Heart left ventricle (tissue), 16 donors: Measurements from ENCODE around the gene DBH. TPM values are rescaled to one million over a fixed set of nuclear protein-coding genes. Genes with fewer than 3 reads are reported as not detected.
"Not testable (repeated sequence)": the region's sequence is repeated elsewhere in the genome, so short reads cannot be mapped to it uniquely, and the experiment has no call there.

Experiments used
- ATAC-seq, 4 donors: fragments of 200-7000 bp; cut with Tn5 transposase; one replicate each; pipeline ENCODE4 v1.9.1; 2020 to 2022; ENCODE audit warnings: moderate library complexity in 4 of 4, mild to moderate bottlenecking in 3 of 4, moderate number of reproducible peaks in 1 of 4
- DNase-seq, 5 donors: peaks; one replicate each; pipeline ENCODE4 v3.0.0-alpha.2; 2020
- H3K27ac ChIP-seq, 12 donors: fragments of 200-600 bp; sonication (generic) in 4 of 12; one replicate each; pipeline versions ENCODE4 v1.5.0 to v1.8.0; 2016 to 2022; ENCODE audit warnings: mild to moderate bottlenecking in 2 of 12
- H3K27me3 ChIP-seq, 9 donors: fragments of 200-600 bp; sonication (generic) in 2 of 9; one replicate each; pipeline versions ENCODE4 v1.5.1 to v1.8.0; 2016 to 2022; ENCODE audit warnings: mild to moderate bottlenecking in 3 of 9
- H3K36me3 ChIP-seq, 9 donors: fragments of 200-600 bp; sonication (generic) in 2 of 9; one replicate each; pipeline versions ENCODE4 v1.5.0 to v1.8.0; 2018 to 2022; ENCODE audit warnings: mild to moderate bottlenecking in 2 of 9
- H3K4me1 ChIP-seq, 12 donors: fragments of 200-600 bp; sonication (generic) in 4 of 12; one replicate each; pipeline versions ENCODE4 v1.5.0 to v1.8.0; 2016 to 2022; ENCODE audit warnings: mild to moderate bottlenecking in 3 of 12
- H3K4me3 ChIP-seq, 12 donors: fragments of 200-600 bp; sonication (generic) in 4 of 12; one replicate each; pipeline versions ENCODE4 v1.5.0 to v1.8.0; 2017 to 2022; ENCODE audit warnings: mild to moderate bottlenecking in 9 of 12, moderate library complexity in 4 of 12
- H3K9me3 ChIP-seq, 12 donors: fragments of 200-600 bp; sonication (generic) in 4 of 12; one replicate each; pipeline versions ENCODE4 v1.5.0 to v1.8.0; 2016 to 2022; ENCODE audit warnings: mild to moderate bottlenecking in 1 of 12
- CTCF ChIP-seq, 12 donors: fragments of 200-600 bp; sonication (generic) in 4 of 12; IDR thresholded peaks; one replicate each; pipeline versions ENCODE4 v1.5.0 to v1.8.0; 2018 to 2022; ENCODE audit warnings: antibody characterized with exemption in 12 of 12, mild to moderate bottlenecking in 5 of 12
- POLR2A ChIP-seq, 2 donors: fragments of 450-650 bp; IDR thresholded peaks; one replicate each; pipeline ENCODE4 v1.6.1; 2017; ENCODE audit warnings: antibody characterized with exemption in 2 of 2, mild to moderate bottlenecking in 2 of 2, moderate library complexity in 2 of 2
- WGBS, 4 donors: extraction: QIAGEN DNeasy Blood & Tissue Kit in 2 of 4; methylation state at CpG; one replicate each; pipeline versions ENCODE4 v1.1.5 to v1.1.7; 2013 to 2018; 5-methylcytosine and 5-hydroxymethylcytosine counted together
- intact Hi-C, 10 donors: fragments of 100-400 bp; cut with DNase I; formaldehyde crosslinking; loops; one replicate each; pipeline versions ENCODE4 v1.11.1 to v1.14.2; 2022
- polyA plus RNA-seq, 2 donors: library from polyadenylated mRNA; stranded (reverse); fragments of 200-250 nt; gene quantifications; one replicate each; pipeline ENCODE4 v1.2.3, GENCODE V29; 2013
- total RNA-seq, 9 donors: library from RNA; depleted of rRNA in 2 of 9; stranded (reverse); fragments of >200 nt in 2 of 9; fragmentation: NEBNext Ultra II Directional in 3 of 9; extraction: Animal tissue kit (Norgen Biotek cat#: 25700) in 3 of 9; gene quantifications; one replicate each; pipeline versions ENCODE4 v1.1.0 to v1.2.4, GENCODE V29; 2016 to 2023
- donor health status: ischemic (EF 13 %, LVEDD 7.1; RV severe dilation, severe dysfunction).
- donor health status: healthy with polysubstance abuse.
- donor health status: DM: no; HTN: yes; CAD: no.
- donor health status: DM: no; HTN: no; CAD: no.
- donor health status: ischemic (EF 25% LVEDD 6.9; RV normal size, moderate dysfunction).
- donor health status: ischemic (EF 25% LVEDD 5.7; RV mildly dilated, moderate dysfunction).
- donor health status: healthy.
- donor health status: DM: yes; HTN: yes; CAD: no.
- donor health status: ischemic (EF 35%, LVEDD 5.7; RV mildly dilated, moderate dysfunction).
- donor health status: nonischemic (EF 11% LVEDD 7.7; RV severe dilation, severe dysfunction).
- donor health status: DM: yes; HTN: yes; CAD: no.
- donor health status: PGD.
- donor health status: ischemic (EF 29% LVEDD 5.4; RV normal size, mild dysfunction).
- donor health status: nonischemic (EF 23%, LVEDD 6.1; RV moderate dilation, normal function).

Gene DBH
- total and polyA plus RNA-seq, 11 donors, result 0.06 to 0.08 TPM; not detected in 9

GRCh38 chr9:133673258-133673655 is 37.1 kb downstream of the DBH start:
- H3K27ac ChIP-seq, result no peak overlapping the region
- intact Hi-C loops, result loop anchor here in 1 of 10 donors (10.0 kb wide), 1 partner anchor 1012 kb away; no protein-coding TSS in a partner anchor
- H3K27me3 ChIP-seq, result no peaks in the 10 kb centered on the region
- H3K4me1 ChIP-seq, result peaks cover 0 to 8% (median 0%) of the 10 kb centered on the region in 12 donors
- ATAC-seq (peak in 1 of 4 donors; percentile 46), DNase-seq (peak in 2 of 5 donors; percentile 28 to 67)
- no peak overlapping the region for H3K4me3 ChIP-seq
- peaks cover 0 to 2% (median 0%) of the 10 kb centered on the region in 12 donors for H3K9me3 ChIP-seq
- WGBS, 4 donors, result 72 to 79% (median 78%) methylated on average over 7 to 9 of the region's 9 CpGs
- TF ChIP-seq POLR2A (IDR thresholded peaks at IDR 0.05), result no peak
- no peak for TF ChIP-seq CTCF (IDR thresholded peaks at IDR 0.05)
- no peaks in the 10 kb centered on the region for H3K36me3 ChIP-seq

DNA sequence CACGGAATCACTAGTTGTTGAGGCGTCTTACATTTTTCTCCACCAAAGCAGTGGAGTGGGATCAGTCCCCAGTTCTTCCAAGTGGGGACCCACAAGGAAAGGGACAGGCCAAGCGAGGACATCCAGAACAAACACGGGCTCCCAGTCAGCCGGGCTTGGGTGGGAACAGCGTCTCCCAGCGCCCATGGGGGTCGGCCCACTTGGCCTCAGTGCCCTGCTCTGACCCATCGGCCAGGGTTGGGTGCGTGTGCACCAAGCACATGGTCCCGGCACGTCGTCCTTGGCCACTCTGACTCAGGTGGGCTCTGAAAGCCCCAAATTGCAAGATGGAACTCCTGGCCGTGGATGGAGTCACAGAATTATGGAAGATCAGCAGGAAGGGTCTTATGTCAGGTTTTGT is 37.9 kb downstream of the DBH start:
- WGBS, 4 donors, result 91 to 96% (median 95%) methylated on average over 14 of the region's 14 CpGs
- peak in 2 of 5 donors; percentile 20 to 41 for DNase-seq
- H3K27ac ChIP-seq, result no peak overlapping the region

DNA sequence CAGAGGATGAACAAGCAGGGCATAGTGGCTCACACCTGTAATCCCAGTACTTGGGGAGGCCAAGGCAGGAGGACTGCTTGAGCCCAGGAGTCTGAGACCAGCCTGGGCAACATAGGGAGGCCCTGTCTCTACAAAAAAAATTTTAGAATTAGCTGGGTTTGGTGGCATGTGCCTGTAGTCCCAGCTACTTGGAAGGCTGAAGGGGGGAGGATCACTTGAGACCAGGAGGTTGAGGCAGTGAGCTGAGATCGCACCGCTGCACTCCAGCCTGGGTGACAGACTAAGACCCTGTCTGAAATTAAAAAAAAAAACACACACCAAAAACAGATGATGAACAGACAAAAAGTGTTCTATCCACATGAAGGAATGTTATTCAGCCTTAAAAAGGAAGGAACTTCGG is 39.6 kb downstream of the DBH start:
- WGBS, 4 donors, result 95 to 97% (median 96%) methylated on average over 3 of the region's 3 CpGs
- not testable (repeated sequence) for H3K4me3 ChIP-seq, H3K36me3 ChIP-seq, DNase-seq, H3K27me3 ChIP-seq, ATAC-seq, H3K9me3 ChIP-seq, H3K27ac ChIP-seq
- intact Hi-C loops, result loop anchor here in 2 of 10 donors (5.0 to 10.0 kb wide), 2 partner anchors 133 to 1009 kb away; no protein-coding TSS in a partner anchor
- H3K4me1 ChIP-seq, result peaks cover 0 to 23% (median 16%) of the 10 kb centered on the region in 12 donors

More for the DNA sequence above, 37.9 kb downstream of the DBH start:
- TF ChIP-seq POLR2A (IDR thresholded peaks at IDR 0.05) (no peak), CTCF (IDR thresholded peaks at IDR 0.05) (no peak)
- no peak for ATAC-seq
- Histone ChIP-seq H3K27me3 (no peaks in the 10 kb centered on the region), H3K4me1 (peaks cover 0 to 10% (median 3%) of the 10 kb centered on the region in 12 donors), H3K4me3 (no peak overlapping the region), H3K9me3 (peaks cover 0 to 2% (median 0%) of the 10 kb centered on the region in 12 donors), H3K36me3 (no peaks in the 10 kb centered on the region)
- intact Hi-C loops, result loop anchor here in 1 of 10 donors (10.0 kb wide), 1 partner anchor 1011 kb away; no protein-coding TSS in a partner anchor

GRCh38 chr9:133676450-133676849 is 40.3 kb downstream of the DBH start:
- no peaks in the 10 kb centered on the region for H3K36me3 ChIP-seq
- peak overlapping the region in 1 of 12 donors; percentile 52 for H3K27ac ChIP-seq
- DNase-seq, result peak in 1 of 5 donors; percentile 19

More at GRCh38 chr9:133676450-133676849, 40.3 kb downstream of the DBH start:
- ATAC-seq, result no peak
- peaks cover 0 to 24% (median 16%) of the 10 kb centered on the region in 12 donors for H3K4me1 ChIP-seq
- intact Hi-C loops, result loop anchor here in 2 of 10 donors (5.0 to 10.0 kb wide), 2 partner anchors 134 to 1008 kb away; no protein-coding TSS in a partner anchor
- no peaks in the 10 kb centered on the region for H3K27me3 ChIP-seq
- 42 to 50% (median 45%) methylated on average over 10 of the region's 10 CpGs for WGBS, 4 donors
- peaks cover 0 to 2% (median 0%) of the 10 kb centered on the region in 12 donors for H3K9me3 ChIP-seq
- TF ChIP-seq CTCF (IDR thresholded peaks at IDR 0.05) (no peak), POLR2A (IDR thresholded peaks at IDR 0.05) (no peak)
- H3K4me3 ChIP-seq, result no peak overlapping the region
